ENCODE data around the gene MEIKIN. TPM values are rescaled to one million over a fixed set of nuclear protein-coding genes. Genes with fewer than 3 reads are reported as not detected.

MEIKIN gene
- polyA plus RNA-seq, 1 donor from 2014 or later: not detected

GRCh38 chr5:131976414-131977211 lies 31.1 kb upstream of the MEIKIN start:
- no peaks in the 10 kb centered on the region for H3K79me2 ChIP-seq (replicated peaks; ENCODE audit: insufficient read depth, low read length)
- H3K9ac ChIP-seq (ENCODE audit: low read length): no peak overlapping the region
- H3K9me2 ChIP-seq (ENCODE audit: insufficient read depth, low read length): no peaks in the 10 kb centered on the region
- no peak overlapping the region for H3K27ac ChIP-seq (ENCODE audit: low read length)
- H3K36me3 ChIP-seq (ENCODE audit: insufficient read depth, low read length): no peaks in the 10 kb centered on the region
- H3K4me2 ChIP-seq (ENCODE audit: low read length): no peak overlapping the region
- H4K20me1 ChIP-seq (ENCODE audit: insufficient read depth): no peaks in the 10 kb centered on the region
- no peak overlapping the region for H3K4me3 ChIP-seq (ENCODE audit: low read length)
- H3K27me3 ChIP-seq (ENCODE audit: insufficient read depth, low read depth, low read length): no peaks in the 10 kb centered on the region
- TF ChIP-seq REST (IDR thresholded peaks at IDR 0.05; ENCODE audit: borderline replicate concordance): no peak
- no peak for TF ChIP-seq EP300 (conservative IDR thresholded peaks at IDR 0.05; ENCODE audit: poor library complexity, severe bottlenecking)
- TF ChIP-seq MXI1 (conservative IDR thresholded peaks at IDR 0.05; ENCODE audit: poor library complexity, severe bottlenecking): no peak
- TF ChIP-seq TAF1 (IDR thresholded peaks at IDR 0.05; ENCODE audit: low read depth): no peak
- TF ChIP-seq EZH2 (IDR thresholded peaks at IDR 0.05; ENCODE audit: borderline replicate concordance, insufficient read depth, low read length, poor library complexity, severe bottlenecking): no peak
- TF ChIP-seq RAD21 (conservative IDR thresholded peaks at IDR 0.05): no peak
- no peak for TF ChIP-seq CTCF (IDR thresholded peaks at IDR 0.05; ENCODE audit: poor library complexity, severe bottlenecking)
- TF ChIP-seq POLR2AphosphoS5 (IDR thresholded peaks at IDR 0.05): no peak
- no peak for TF ChIP-seq SMC3 (conservative IDR thresholded peaks at IDR 0.05; ENCODE audit: poor library complexity)
- no peaks in the 10 kb centered on the region for H3F3A ChIP-seq (ENCODE audit: insufficient read depth, low read length, poor library complexity, severe bottlenecking)
- no peak overlapping the region for H2AFZ ChIP-seq (ENCODE audit: low read depth, low read length)
- H3K9me3 ChIP-seq (ENCODE audit: low read length): no peaks in the 10 kb centered on the region

GRCh38 chr5:131974956-131975726 lies 29.7 kb upstream of the MEIKIN start:
- no peak overlapping the region for H2AFZ ChIP-seq (ENCODE audit: low read depth, low read length)
- no peak overlapping the region for H3K9ac ChIP-seq (ENCODE audit: low read length)
- no peak overlapping the region for H3K27ac ChIP-seq (ENCODE audit: low read length)
- H3F3A ChIP-seq (ENCODE audit: insufficient read depth, low read length, poor library complexity, severe bottlenecking): no peaks in the 10 kb centered on the region
- H3K36me3 ChIP-seq (ENCODE audit: insufficient read depth, low read length): no peaks in the 10 kb centered on the region
- no peaks in the 10 kb centered on the region for H3K79me2 ChIP-seq (replicated peaks; ENCODE audit: insufficient read depth, low read length)
- no peaks in the 10 kb centered on the region for H3K9me2 ChIP-seq (ENCODE audit: insufficient read depth, low read length)
- H4K20me1 ChIP-seq (ENCODE audit: insufficient read depth): no peaks in the 10 kb centered on the region
- no peak overlapping the region for H3K4me2 ChIP-seq (ENCODE audit: low read length)
- H3K27me3 ChIP-seq (ENCODE audit: insufficient read depth, low read depth, low read length): no peaks in the 10 kb centered on the region
- no peak overlapping the region for H3K4me3 ChIP-seq (ENCODE audit: low read length)
- TF ChIP-seq MXI1 (conservative IDR thresholded peaks at IDR 0.05; ENCODE audit: poor library complexity, severe bottlenecking) (no peak), TAF1 (IDR thresholded peaks at IDR 0.05; ENCODE audit: low read depth) (no peak), CTCF (IDR thresholded peaks at IDR 0.05; ENCODE audit: poor library complexity, severe bottlenecking) (no peak), REST (IDR thresholded peaks at IDR 0.05; ENCODE audit: borderline replicate concordance) (no peak), SMC3 (conservative IDR thresholded peaks at IDR 0.05; ENCODE audit: poor library complexity) (no peak), RAD21 (conservative IDR thresholded peaks at IDR 0.05) (no peak), EP300 (conservative IDR thresholded peaks at IDR 0.05; ENCODE audit: poor library complexity, severe bottlenecking) (no peak), EZH2 (IDR thresholded peaks at IDR 0.05; ENCODE audit: borderline replicate concordance, insufficient read depth, low read length, poor library complexity, severe bottlenecking) (no peak), POLR2AphosphoS5 (IDR thresholded peaks at IDR 0.05) (no peak)
- H3K9me3 ChIP-seq (ENCODE audit: low read length): no peaks in the 10 kb centered on the region

All from neural cell (in vitro differentiated cells).